GM12878 (cell line): ENCODE data around the gene CD58. TPM values are rescaled to one million over a fixed set of nuclear protein-coding genes. Genes with fewer than 3 reads are reported as not detected.

Experiments used
- ATAC-seq: fragments of 200-7000 bp; cut with Tn5 transposase; 3 replicates; pipeline ENCODE4 v1.9.1; 2020; ENCODE audit warnings: mild to moderate bottlenecking, moderate library complexity
- BruUV-seq: library from RNA; stranded (reverse); fragments of 400-500 nt; replicated peaks from 2 replicates; lab custom pipeline; 2021; lab: Mats Ljungman, UMichigan
- CTCF ChIA-PET: fragments of 300-600 bp; sonication (Branson Sonifier 250); formaldehyde crosslinking; extraction: SDS; loops from one replicate; lab custom pipeline; 2021; ENCODE audit warnings: inconsistent platforms; lab: Yijun Ruan, JAX
- POLR2A ChIA-PET: fragments of 350-600 bp; formaldehyde crosslinking; extraction: SDS; loops from one replicate; lab custom pipeline; 2021; ENCODE audit warnings: inconsistent platforms; lab: Charles Lee
- RAD21 ChIA-PET: fragments of 300-600 bp; sonication (Branson Sonifier 250); formaldehyde crosslinking; loops from one replicate; lab custom pipeline; 2023; ENCODE audit warnings: antibody characterized with exemption; ENCODE audit not compliant: unreplicated experiment; lab: Charles Lee
- SMC1A ChIA-PET: fragments of 300-600 bp; sonication (Branson Sonifier 250); formaldehyde crosslinking; loops from one replicate; lab custom pipeline; 2023; ENCODE audit not compliant: unreplicated experiment, uncharacterized antibody; lab: Charles Lee
- DNase-seq: peaks from one replicate; pipeline ENCODE4 v3.0.0-alpha.2; 2011; ENCODE audit warnings: low read depth, low spot score
- FAIRE-seq: peaks from 3 replicates; lab custom pipeline; 2011; peaks lifted over from hg19 to GRCh38; lab: Jason Lieb, UNC
- H2AFZ ChIP-seq: 2 replicates; pipeline ENCODE4 v1.6.0; 2011; ENCODE audit warnings: low read depth, low read length, control low read depth; ENCODE audit not compliant: control insufficient read depth
- H3K27ac ChIP-seq: 2 replicates; pipeline ENCODE4 v1.5.1; 2011; ENCODE audit warnings: control low read depth; ENCODE audit not compliant: control insufficient read depth, insufficient read depth
- H3K27me3 ChIP-seq, 2 experiments: replicated peaks in 1 of 2; 2 replicates each; pipeline versions ENCODE4 v1.6.0 to v1.6.1; 2011; ENCODE audit warnings: low read length in 1 of 2; ENCODE audit not compliant: control insufficient read depth in 2 of 2, insufficient read depth in 2 of 2
- H3K36me3 ChIP-seq, 2 experiments: 2 replicates each; pipeline ENCODE4 v1.5.1; 2011; ENCODE audit warnings: low read length in 1 of 2; ENCODE audit not compliant: control insufficient read depth in 2 of 2, insufficient read depth in 2 of 2
- H3K4me1 ChIP-seq: 2 replicates; pipeline ENCODE4 v1.6.1; 2011; ENCODE audit warnings: mild to moderate bottlenecking, low read length, moderate library complexity, mixed read lengths; ENCODE audit not compliant: control insufficient read depth, insufficient read depth
- H3K4me2 ChIP-seq: 2 replicates; pipeline ENCODE4 v1.6.0; 2011; ENCODE audit warnings: control low read depth; ENCODE audit not compliant: control insufficient read depth, insufficient read depth
- H3K4me3 ChIP-seq: fragments of 200-600 bp; sonication (generic); 2 replicates; pipeline ENCODE4 v1.5.1; 2016
- H3K79me2 ChIP-seq: 2 replicates; pipeline ENCODE4 v1.6.0; 2011; ENCODE audit warnings: low read length; ENCODE audit not compliant: control insufficient read depth, insufficient read depth
- H3K9ac ChIP-seq: 2 replicates; pipeline ENCODE4 v1.8.0; 2011; ENCODE audit warnings: low read length, control low read depth, mixed read lengths; ENCODE audit not compliant: control insufficient read depth, insufficient read depth
- H3K9me3 ChIP-seq: replicated peaks from 3 replicates; pipeline ENCODE4 v1.5.1; 2011; ENCODE audit warnings: mild to moderate bottlenecking, low read length; ENCODE audit not compliant: control insufficient read depth, insufficient read depth
- H4K20me1 ChIP-seq: 2 replicates; pipeline ENCODE4 v1.6.0; 2011; ENCODE audit not compliant: control insufficient read depth, insufficient read depth
- CBX3 ChIP-seq: fragments of 200-600 bp; sonication (generic); IDR thresholded peaks from 2 replicates; pipeline ENCODE4 v1.6.1; 2016; ENCODE audit warnings: low read depth, borderline replicate concordance
- ESRRA ChIP-seq: IDR thresholded peaks from 2 replicates; pipeline ENCODE4 v1.6.1; 2012; ENCODE audit warnings: mild to moderate bottlenecking, low read length, improper control_type of control experiment
- GABPA ChIP-seq: IDR thresholded peaks from 2 replicates; pipeline ENCODE4 v1.6.1; 2014; ENCODE audit warnings: antibody characterized with exemption, low read depth, mild to moderate bottlenecking, inconsistent platforms
- JUNB ChIP-seq: IDR thresholded peaks from 2 replicates; pipeline ENCODE4 v1.6.1; 2016; ENCODE audit warnings: antibody characterized with exemption, mild to moderate bottlenecking
- LARP7 ChIP-seq: fragments of 450-650 bp; IDR thresholded peaks from 2 replicates; pipeline ENCODE4 v1.6.1; 2017; ENCODE audit warnings: mild to moderate bottlenecking
- MEF2A ChIP-seq: IDR thresholded peaks from 2 replicates; pipeline ENCODE4 v1.6.1; 2011; ENCODE audit warnings: low read depth, mild to moderate bottlenecking, low read length, moderate library complexity; ENCODE audit not compliant: insufficient read depth
- MYB ChIP-seq: fragments of 150-350 bp; IDR thresholded peaks from 2 replicates; pipeline ENCODE4 v1.6.1; 2014; ENCODE audit warnings: mild to moderate bottlenecking, low read depth, low read length, borderline replicate concordance
- MYC ChIP-seq: IDR thresholded peaks from 2 replicates; pipeline ENCODE4 v1.6.1; 2011; ENCODE audit warnings: mild to moderate bottlenecking, low read length, moderate library complexity, inconsistent platforms; ENCODE audit not compliant: insufficient read depth, insufficient replicate concordance, insufficient read length, severe bottlenecking
- NBN ChIP-seq: fragments of 450-650 bp; IDR thresholded peaks from 2 replicates; pipeline ENCODE4 v1.6.1; 2016
- SP1 ChIP-seq: IDR thresholded peaks from one replicate; pipeline ENCODE4 v1.6.1; 2011; ENCODE audit warnings: low read depth, low read length
- SREBF2 ChIP-seq: IDR thresholded peaks from 2 replicates; pipeline ENCODE4 v1.6.1; 2012; ENCODE audit warnings: mild to moderate bottlenecking, low read length
- TAF1 ChIP-seq: IDR thresholded peaks from 2 replicates; pipeline ENCODE4 v1.6.1; 2011; ENCODE audit warnings: mild to moderate bottlenecking, low read depth, low read length, borderline replicate concordance
- TCF3 ChIP-seq: IDR thresholded peaks from 2 replicates; pipeline ENCODE4 v1.6.1; 2012; ENCODE audit warnings: low read depth, mild to moderate bottlenecking, low read length, borderline replicate concordance; ENCODE audit not compliant: insufficient read depth
- ZBTB33 ChIP-seq: fragments of 450-650 bp; IDR thresholded peaks from 2 replicates; pipeline ENCODE4 v1.6.1; 2017; ENCODE audit warnings: mild to moderate bottlenecking
- WGBS: methylation state at CpG from one replicate; pipeline ENCODE4 v1.1.6; 2016; ENCODE audit warnings: low lambda C conversion rate; ENCODE audit not compliant: insufficient replicate concordance, insufficient coverage; ENCODE audit errors: missing lambda C conversion rate; 5-methylcytosine and 5-hydroxymethylcytosine counted together
- in situ Hi-C: fragments of 300-500 bp; cut with MboI; formaldehyde crosslinking; loops from 9 replicates; pipeline ENCODE4 v1.14.3; 2018; ENCODE audit warnings: mixed read lengths
- intact Hi-C: fragments of 100-400 bp; cut with micrococcal nuclease; formaldehyde crosslinking; loops from one replicate; pipeline ENCODE4 v1.14.2; 2022; ENCODE audit not compliant: unreplicated experiment
- polyA plus RNA-seq, 11 experiments: library from polyadenylated mRNA; depleted of rRNA in 4 of 11; unstranded in 6 of 11; stranded (reverse) in 5 of 11; fragments of >200 nt; fragmentation: Nextera tagmentation in 4 of 11; fragmentation: Illumina TruSeq in 1 of 11; extraction: Ambion mirVana in 4 of 11; extraction: Trizol in 1 of 11; gene quantifications; 1 replicate in 1 of 11; 2 replicates in 10 of 11; pipeline versions ENCODE4 v1.2.1 to v1.2.3, GENCODE V29; 2011 to 2016; ENCODE audit warnings: inconsistent platforms in 2 of 11, missing spikeins in 2 of 11, low read depth in 1 of 11
- total RNA-seq, 4 experiments: library from RNA; depleted of rRNA in 3 of 4; stranded (reverse); fragments of >200 nt in 3 of 4; fragmentation: Illumina TruSeq in 1 of 4; extraction: Trizol in 1 of 4; gene quantifications; 2 replicates each; pipeline versions ENCODE4 v1.2.1 to v1.2.3, GENCODE V29; 2013 to 2021

The CD58 gene
- total and polyA plus RNA-seq, 10 of the 15 experiments (the other 5 are each of a cell fraction or from before 2014, with no cell fraction given), result 70.4 to 252 (median 129) TPM

GRCh38 chr1:116476321-116476720 is 94.5 kb downstream of the CD58 start (continued):
- TF ChIP-seq ZBTB33 (no peak), LARP7 (no peak), TAF1 (no peak), MYB (no peak), GABPA (no peak)

GRCh38 chr1:116475850-116476218 is 95.0 kb downstream of the CD58 start:
- ChIA-PET CTCF (interaction anchor here (4.7 kb wide), 1 partner anchor 10 kb away, joined by 32 read pairs; no protein-coding TSS in a partner anchor), POLR2A (no interaction called here), SMC1A (interaction anchor here (1.7 to 1.9 kb wide), 2 partner anchors 9 to 337 kb away, joined by 5 to 6 read pairs; no protein-coding TSS in a partner anchor), RAD21 (interaction anchor here (1.9 kb wide), 1 partner anchor 336 kb away, joined by 6 read pairs; no protein-coding TSS in a partner anchor)
- Histone ChIP-seq H3K4me3 (no peak overlapping the region), H3K79me2 (no peaks in the 10 kb centered on the region), H3K27me3 (no peaks in the 10 kb centered on the region), H3K9me3 (no peaks in the 10 kb centered on the region), H2AFZ (no peak overlapping the region), H3K4me1 (no peaks in the 10 kb centered on the region), H3K4me2 (no peak overlapping the region), H4K20me1 (no peaks in the 10 kb centered on the region), H3K36me3 (no peaks in the 10 kb centered on the region), H3K27ac (no peak overlapping the region)
- no peak for DNase-seq
- no peak for FAIRE-seq
- ATAC-seq, result no peak
- WGBS, result 67% methylated on average over 7 of the region's 7 CpGs
- intact Hi-C loops (no loop called here), in situ Hi-C loops (no loop called here)
- BruUV-seq, result no TSS peak
- TF ChIP-seq SP1 (no peak), MYC (no peak), JUNB (no peak), NBN (no peak), MYB (no peak), CBX3 (no peak), MEF2A (no peak), ESRRA (no peak), SREBF2 (no peak), TCF3 (no peak)
- TF ChIP-seq, all 136 proteins: peak for 0
- no peak overlapping the region for H3K9ac ChIP-seq
